Esophagus squamous epithelium (tissue), 5 donors: ENCODE results near the gene KRT4. TPM values are rescaled to one million over a fixed set of nuclear protein-coding genes. Genes with fewer than 3 reads are reported as not detected.

Experiments
- DNase-seq: peaks from one replicate; lab custom pipeline; 2025; lab: John Stamatoyannopoulos, UW
- H3K27ac ChIP-seq, 4 donors: fragments of 200-600 bp; sonication (generic); one replicate each; pipeline ENCODE4 v1.5.1; 2016 to 2019; ENCODE audit warnings: mild to moderate bottlenecking in 1 of 4
- H3K27me3 ChIP-seq, 4 donors: fragments of 200-600 bp; sonication (generic); 1 replicate in 3 of 4; 2 replicates in 1 of 4; pipeline versions ENCODE4 v1.5.1 to v1.6.0; 2017 to 2021; ENCODE audit warnings: antibody characterized with exemption in 1 of 4
- H3K36me3 ChIP-seq, 3 donors: fragments of 200-600 bp; sonication (generic); one replicate each; pipeline ENCODE4 v1.5.1; 2016 to 2019
- H3K4me1 ChIP-seq, 3 donors: fragments of 200-600 bp; sonication (generic); one replicate each; pipeline ENCODE4 v1.5.1; 2017 to 2019
- H3K4me3 ChIP-seq, 4 donors: fragments of 200-600 bp; sonication (generic); 1 replicate in 3 of 4; 2 replicates in 1 of 4; pipeline ENCODE4 v1.5.1; 2016 to 2019; ENCODE audit warnings: mild to moderate bottlenecking in 2 of 4, moderate library complexity in 1 of 4
- H3K9me3 ChIP-seq, 3 donors: fragments of 200-600 bp; sonication (generic); one replicate each; pipeline ENCODE4 v1.5.1; 2016 to 2019
- CTCF ChIP-seq, 6 experiments: fragments of 450-650 bp in 4 of 6; fragments of 200-600 bp in 2 of 6; sonication (generic) in 2 of 6; IDR thresholded peaks; one replicate each; pipeline ENCODE4 v1.5.1; 2016 to 2019; ENCODE audit warnings: antibody characterized with exemption in 6 of 6, mild to moderate bottlenecking in 4 of 6, moderate library complexity in 4 of 6
- POLR2A ChIP-seq, 4 donors: fragments of 450-650 bp; IDR thresholded peaks; one replicate each; pipeline ENCODE4 v1.6.1; 2017; ENCODE audit warnings: antibody characterized with exemption in 4 of 4, mild to moderate bottlenecking in 4 of 4, moderate library complexity in 3 of 4
- WGBS, 2 donors: methylation state at CpG; one replicate each; pipeline ENCODE4 v1.1.5; 2018; 5-methylcytosine and 5-hydroxymethylcytosine counted together
- intact Hi-C: fragments of 100-400 bp; cut with DNase I; formaldehyde crosslinking; loops from one replicate; pipeline ENCODE4 v1.15.0; 2022
- total RNA-seq, 4 donors: library from RNA; depleted of rRNA; stranded (reverse); fragments of >200 nt; gene quantifications; one replicate each; pipeline ENCODE4 v1.1.0, GENCODE V29; 2016
- donor health status: DM: yes; HTN: yes; CAD: no.

Gene KRT4
- total RNA-seq, 4 donors from 2014 or later, result 3,147 to 27,876 (median 8,563) TPM

- WGBS, 2 donors, result 93% methylated on average over 8 of the region's 10 CpGs; no CpG with 5 or more reads in 1 of the 2 donors
- Histone ChIP-seq H3K4me1 (peaks cover 0 to 37% (median 0%) of the 10 kb centered on the region in 3 donors), H3K27me3 (peaks cover 0 to 6% (median 0%) of the 10 kb centered on the region in 4 donors), H3K9me3 (no peaks in the 10 kb centered on the region), H3K36me3 (peaks cover 0 to 30% (median 0%) of the 10 kb centered on the region in 3 donors), H3K27ac (peak overlapping the region in 3 of 4 donors; percentile 75 to 84 (median 75)), H3K4me3 (peak overlapping the region; percentile 30 to 46 (median 37))
- no peak for DNase-seq
- TF ChIP-seq POLR2A (IDR thresholded peaks at IDR 0.05), result peak in 1 of 4 donors; percentile 19
- no peak for TF ChIP-seq CTCF (IDR thresholded peaks at IDR 0.05)
- intact Hi-C loops, result no loop called here
These were observed 605 bp downstream of the KRT4 start for GRCh38 chr12:52813203-52813819.

- 29 to 42% methylated on average over 3 of the region's 3 CpGs for WGBS, 2 donors
- no peak for DNase-seq
- Histone ChIP-seq H3K4me1 (peaks cover 0 to 31% (median 0%) of the 10 kb centered on the region in 3 donors), H3K27me3 (peaks cover 0 to 6% (median 0%) of the 10 kb centered on the region in 4 donors), H3K27ac (peak overlapping the region in 3 of 4 donors; percentile 75 to 84 (median 75)), H3K4me3 (peak overlapping the region in 3 of 4 donors; percentile 30 to 46 (median 44)), H3K9me3 (no peaks in the 10 kb centered on the region), H3K36me3 (peaks cover 0 to 36% (median 0%) of the 10 kb centered on the region in 3 donors)
- intact Hi-C loops, result no loop called here
- TF ChIP-seq CTCF (IDR thresholded peaks at IDR 0.05) (no peak), POLR2A (IDR thresholded peaks at IDR 0.05) (no peak)
These were observed 1.2 kb downstream of the KRT4 start for GRCh38 chr12:52812749-52813148.

GRCh38 chr12:52812073-52812400, 1.9 kb downstream of the KRT4 start:
- H3K4me1 ChIP-seq, result peaks cover 0 to 28% (median 0%) of the 10 kb centered on the region in 3 donors
- WGBS, 2 donors, result 87 to 93% methylated on average over 3 of the region's 4 CpGs

GRCh38 chr12:52811191-52812072, 2.5 kb downstream of the KRT4 start:
- intact Hi-C loops, result no loop called here
- no peak for DNase-seq
- peak overlapping the region in 3 of 4 donors; percentile 75 to 84 (median 75) for H3K27ac ChIP-seq
- H3K4me3 ChIP-seq, result peak overlapping the region in 3 of 4 donors; percentile 30 to 46 (median 44)
- no peaks in the 10 kb centered on the region for H3K27me3 ChIP-seq
- TF ChIP-seq CTCF (IDR thresholded peaks at IDR 0.05) (no peak), POLR2A (IDR thresholded peaks at IDR 0.05) (no peak)
- peaks cover 0 to 28% (median 0%) of the 10 kb centered on the region in 3 donors for H3K4me1 ChIP-seq
- no peaks in the 10 kb centered on the region for H3K9me3 ChIP-seq
- peaks cover 0 to 46% (median 0%) of the 10 kb centered on the region in 3 donors for H3K36me3 ChIP-seq
- WGBS, 2 donors, result 82 to 86% methylated on average over 6 to 7 of the region's 9 CpGs

More at GRCh38 chr12:52812073-52812400, 1.9 kb downstream of the KRT4 start:
- peaks cover 0 to 43% (median 0%) of the 10 kb centered on the region in 3 donors for H3K36me3 ChIP-seq
- no peak for DNase-seq
- H3K27ac ChIP-seq, result peak overlapping the region in 3 of 4 donors; percentile 75 to 84 (median 75)
- H3K9me3 ChIP-seq, result no peaks in the 10 kb centered on the region
- H3K27me3 ChIP-seq, result peaks cover 0 to 2% (median 0%) of the 10 kb centered on the region in 4 donors
- H3K4me3 ChIP-seq, result peak overlapping the region in 3 of 4 donors; percentile 30 to 46 (median 44)
- TF ChIP-seq CTCF (IDR thresholded peaks at IDR 0.05) (no peak), POLR2A (IDR thresholded peaks at IDR 0.05) (peak in 1 of 4 donors; percentile 22)
- intact Hi-C loops, result no loop called here
